CD14-positive monocyte (primary cell): ENCODE results near the gene SLC38A5. TPM values are rescaled to one million over a fixed set of nuclear protein-coding genes. Genes with fewer than 3 reads are reported as not detected.

Experiments used
- DNase-seq, 3 donors: peaks; one replicate each; pipeline ENCODE4 v3.0.0-alpha.2; 2011 to 2022
- H2AFZ ChIP-seq: 2 replicates; pipeline ENCODE4 v1.6.0; 2012; ENCODE audit warnings: mild to moderate bottlenecking, low read depth, low read length, inconsistent platforms; ENCODE audit not compliant: insufficient read depth, poor library complexity, severe bottlenecking
- H3K27ac ChIP-seq, 2 donors: 1 replicate in 1 of 2; 2 replicates in 1 of 2; pipeline ENCODE4 v1.5.1; 2012 to 2013; ENCODE audit warnings: low read length in 2 of 2, control low read depth in 1 of 2, inconsistent platforms in 1 of 2, low read depth in 1 of 2, mild to moderate bottlenecking in 1 of 2
- H3K27me3 ChIP-seq, 2 donors: one replicate each; pipeline versions ENCODE4 v1.6.0 to v1.6.1; 2011 to 2013; ENCODE audit warnings: low read length in 2 of 2; ENCODE audit not compliant: control insufficient read depth in 2 of 2, insufficient read depth in 2 of 2
- H3K36me3 ChIP-seq, 2 donors: replicated peaks in 1 of 2; 1 replicate in 1 of 2; 2 replicates in 1 of 2; pipeline versions ENCODE4 v1.5.1 to v1.6.1; 2012 to 2013; ENCODE audit warnings: low read length in 2 of 2, control low read depth in 1 of 2, inconsistent platforms in 1 of 2, mild to moderate bottlenecking in 1 of 2; ENCODE audit not compliant: insufficient read depth in 2 of 2, control insufficient read depth in 1 of 2
- H3K4me1 ChIP-seq, 2 donors: 1 replicate in 1 of 2; 2 replicates in 1 of 2; pipeline versions ENCODE4 v1.5.1 to v1.6.1; 2012 to 2013; ENCODE audit warnings: low read length in 2 of 2, control low read depth in 1 of 2, inconsistent platforms in 1 of 2, mild to moderate bottlenecking in 1 of 2, moderate library complexity in 1 of 2; ENCODE audit not compliant: insufficient read depth in 2 of 2, control insufficient read depth in 1 of 2
- H3K4me2 ChIP-seq: replicated peaks from 2 replicates; pipeline ENCODE3; 2012; ENCODE audit warnings: low read length, moderate library complexity, mild to moderate bottlenecking; ENCODE audit not compliant: poor library complexity, severe bottlenecking; ENCODE audit errors: extremely low read depth
- H3K4me3 ChIP-seq, 3 experiments: fragments of 200-600 bp in 1 of 3; sonication (generic) in 1 of 3; replicated peaks in 1 of 3; 1 replicate in 2 of 3; 2 replicates in 1 of 3; pipeline ENCODE4 v1.5.1; 2011 to 2013; ENCODE audit warnings: low read length in 3 of 3, mild to moderate bottlenecking in 3 of 3, control low read depth in 2 of 3, low read depth in 2 of 3, inconsistent platforms in 1 of 3, moderate library complexity in 1 of 3
- H3K79me2 ChIP-seq: 2 replicates; pipeline ENCODE4 v1.6.0; 2012; ENCODE audit warnings: mild to moderate bottlenecking, control low read depth, inconsistent platforms, low read length, moderate library complexity; ENCODE audit not compliant: insufficient read depth
- H3K9ac ChIP-seq: 2 replicates; pipeline ENCODE4 v1.6.0; 2017; ENCODE audit warnings: low read length, mild to moderate bottlenecking; ENCODE audit not compliant: insufficient read depth, poor library complexity, severe bottlenecking
- H3K9me3 ChIP-seq, 2 donors: replicated peaks in 1 of 2; 1 replicate in 1 of 2; 2 replicates in 1 of 2; pipeline versions ENCODE4 v1.5.1 to v1.6.1; 2012 to 2013; ENCODE audit warnings: low read length in 2 of 2, control low read depth in 1 of 2; ENCODE audit not compliant: control insufficient read depth in 1 of 2, insufficient read depth in 1 of 2
- H4K20me1 ChIP-seq: 2 replicates; pipeline ENCODE4 v1.6.0; 2012; ENCODE audit warnings: mild to moderate bottlenecking, low read length, control low read depth, moderate library complexity; ENCODE audit not compliant: insufficient read depth
- H3K27ac Mint-ChIP-seq, 7 donors: one replicate each; pipeline ENCODE4 v1.8.0; 2020; ENCODE audit warnings: mild to moderate bottlenecking in 7 of 7, mixed read lengths in 7 of 7, moderate library complexity in 6 of 7, inconsistent platforms in 2 of 7
- H3K27me3 Mint-ChIP-seq, 3 donors: one replicate each; pipeline ENCODE4 v1.8.0; 2021 to 2022; ENCODE audit warnings: low read depth in 3 of 3, mild to moderate bottlenecking in 3 of 3, mixed read lengths in 3 of 3, moderate library complexity in 3 of 3, inconsistent platforms in 1 of 3
- H3K36me3 Mint-ChIP-seq, 2 donors: one replicate each; pipeline ENCODE4 v1.8.0; 2020; ENCODE audit warnings: mixed read lengths in 2 of 2, inconsistent platforms in 1 of 2, mild to moderate bottlenecking in 1 of 2
- H3K4me1 Mint-ChIP-seq: one replicate; pipeline ENCODE4 v1.8.0; 2020; ENCODE audit warnings: mild to moderate bottlenecking, mixed read lengths
- H3K4me3 Mint-ChIP-seq, 2 donors: one replicate each; pipeline ENCODE4 v1.8.0; 2020; ENCODE audit warnings: mild to moderate bottlenecking in 2 of 2, mixed read lengths in 2 of 2, moderate library complexity in 1 of 2
- H3K9me3 Mint-ChIP-seq, 7 donors: one replicate each; pipeline ENCODE4 v1.8.0; 2020 to 2022; ENCODE audit warnings: mixed read lengths in 7 of 7, mild to moderate bottlenecking in 6 of 7, moderate library complexity in 6 of 7, inconsistent platforms in 2 of 7
- CTCF ChIP-seq: fragments of 200-600 bp; IDR thresholded peaks from one replicate; pipeline ENCODE4 v1.8.0; 2022; ENCODE audit warnings: antibody characterized with exemption, mild to moderate bottlenecking
- WGBS: methylation state at CpG from one replicate; pipeline ENCODE4 v1.1.5; 2013; ENCODE audit warnings: missing lambda C conversion rate; ENCODE audit not compliant: insufficient coverage; 5-methylcytosine and 5-hydroxymethylcytosine counted together
- intact Hi-C, 2 donors: fragments of 100-400 bp; cut with micrococcal nuclease; formaldehyde crosslinking; loops; one replicate each; pipeline versions ENCODE4 v1.15.0 to v1.15.1; 2023
- polyA plus RNA-seq, 3 donors: library from polyadenylated mRNA; depleted of rRNA in 1 of 3; unstranded in 2 of 3; stranded (reverse) in 1 of 3; fragments of 300-500 nt in 2 of 3; fragments of >200 nt in 1 of 3; fragmentation: Illumina TruSeq in 2 of 3; gene quantifications; 1 replicate in 2 of 3; 2 replicates in 1 of 3; pipeline ENCODE4 v1.2.3, GENCODE V29; 2012 to 2021

SLC38A5 gene
- polyA plus RNA-seq, 3 donors = 0.60 to 0.94 (median 0.69) TPM

GRCh38 chrX:48471504-48471903 is 1.4 kb upstream of the SLC38A5 start:
- WGBS = no CpG with 5 or more reads among the region's 8 CpGs
- no peak overlapping the region for H2AFZ ChIP-seq
- no peaks in the 10 kb centered on the region for H4K20me1 ChIP-seq
- peaks cover 6% of the 10 kb centered on the region for H3K79me2 ChIP-seq
- H3K36me3 ChIP-seq = no peaks in the 10 kb centered on the region
- Mint-ChIP-seq H3K27ac (no peak overlapping the region), H3K4me1 (peaks cover 29% of the 10 kb centered on the region), H3K27me3 (peaks cover 0 to 20% (median 3%) of the 10 kb centered on the region in 3 donors), H3K36me3 (no peaks in the 10 kb centered on the region), H3K4me3 (no peak overlapping the region), H3K9me3 (peaks cover 0 to 8% (median 1%) of the 10 kb centered on the region in 7 donors)
- no peak overlapping the region for H3K4me3 ChIP-seq
- no peak overlapping the region for H3K27ac ChIP-seq
- no peak overlapping the region for H3K4me2 ChIP-seq
- no peak overlapping the region for H3K9ac ChIP-seq
- peaks cover 11 to 32% of the 10 kb centered on the region in 2 donors for H3K4me1 ChIP-seq
- no peaks in the 10 kb centered on the region for H3K27me3 ChIP-seq
- intact Hi-C loops = loop anchor here in 1 of 2 donors (10.0 kb wide), 1 partner anchor 103 kb away; the partner anchor contains the start of gene RBM3
- TF ChIP-seq CTCF = no peak
- DNase-seq = no peak
- H3K9me3 ChIP-seq = no peaks in the 10 kb centered on the region

GRCh38 chrX:48470833-48471118 is 716 bp upstream of the SLC38A5 start:
- Mint-ChIP-seq H3K27ac (no peak overlapping the region), H3K4me3 (no peak overlapping the region), H3K36me3 (no peaks in the 10 kb centered on the region), H3K9me3 (peaks cover 0 to 2% (median under 1%) of the 10 kb centered on the region in 7 donors), H3K27me3 (peaks cover 0 to 20% (median 3%) of the 10 kb centered on the region in 3 donors), H3K4me1 (peaks cover 27% of the 10 kb centered on the region)
- Histone ChIP-seq H3K27ac (no peak overlapping the region), H3K4me2 (no peak overlapping the region), H3K36me3 (no peaks in the 10 kb centered on the region), H3K27me3 (no peaks in the 10 kb centered on the region), H3K79me2 (no peaks in the 10 kb centered on the region), H3K9me3 (no peaks in the 10 kb centered on the region), H4K20me1 (no peaks in the 10 kb centered on the region), H2AFZ (no peak overlapping the region), H3K4me3 (no peak overlapping the region), H3K9ac (no peak overlapping the region), H3K4me1 (peaks cover 11 to 27% of the 10 kb centered on the region in 2 donors)
- DNase-seq = no peak
- no CpG with 5 or more reads among the region's 9 CpGs for WGBS
- no peak for TF ChIP-seq CTCF
- intact Hi-C loops = loop anchor here in 1 of 2 donors (10.0 kb wide), 1 partner anchor 104 kb away; the partner anchor contains the start of gene RBM3
